Right cardiac atrium (tissue), 5 donors: ENCODE results near the gene FBXO44. TPM values are rescaled to one million over a fixed set of nuclear protein-coding genes. Genes with fewer than 3 reads are reported as not detected.

ENCODE experiments used
- ATAC-seq, 2 donors: fragments of 200-7000 bp; cut with Tn5 transposase; one replicate each; pipeline versions ENCODE4 v1.8.0 to v1.9.1; 2020; ENCODE audit warnings: moderate library complexity in 2 of 2, mild to moderate bottlenecking in 1 of 2
- DNase-seq, 3 donors: peaks; one replicate each; pipeline ENCODE4 v3.0.0-alpha.2; 2020
- H3K27ac ChIP-seq: one replicate; pipeline ENCODE4 v1.5.1; 2013; ENCODE audit warnings: mild to moderate bottlenecking, low read length, control low read depth, moderate library complexity
- H3K27me3 ChIP-seq: one replicate; pipeline ENCODE4 v1.6.1; 2013; ENCODE audit not compliant: control insufficient read depth, insufficient read depth
- H3K4me1 ChIP-seq: one replicate; pipeline ENCODE4 v1.6.1; 2013; ENCODE audit warnings: low read length; ENCODE audit not compliant: control insufficient read depth, insufficient read depth
- H3K4me3 ChIP-seq: one replicate; pipeline ENCODE4 v1.5.1; 2013; ENCODE audit warnings: low read length, control low read depth
- H3K9me3 ChIP-seq: one replicate; pipeline ENCODE4 v1.6.1; 2013; ENCODE audit warnings: low read length; ENCODE audit not compliant: control insufficient read depth
- WGBS: extraction: QIAGEN DNeasy Blood & Tissue Kit; methylation state at CpG from one replicate; pipeline ENCODE4 v1.1.7; 2013; 5-methylcytosine and 5-hydroxymethylcytosine counted together
- intact Hi-C, 4 donors: fragments of 100-400 bp; cut with DNase I; formaldehyde crosslinking; loops; one replicate each; pipeline versions ENCODE4 v1.11.0 to v1.14.0; 2022 to 2023
- polyA plus RNA-seq: library from polyadenylated mRNA; stranded (reverse); fragments of 200-250 nt; gene quantifications from one replicate; pipeline ENCODE4 v1.2.3, GENCODE V29; 2013
- total RNA-seq, 4 donors: library from RNA; stranded (reverse); fragmentation: NEBNext Ultra II Directional; extraction: Animal tissue kit (Norgen Biotek cat#: 25700); gene quantifications; one replicate each; pipeline ENCODE4 v1.2.1, GENCODE V29; 2021
- donor health status: healthy with polysubstance abuse.
- donor health status: DM: no; HTN: yes; CAD: no.
- donor health status: DM: no; HTN: no; CAD: no.
- donor health status: DM: no; HTN: yes; CAD: no; lungs with severe emphysema.
- donor health status: DM: yes; HTN: yes; CAD: no.

FBXO44 gene
- total and polyA plus RNA-seq, 5 donors: 18.5 to 30.1 (median 25.1) TPM

GRCh38 chr1:11617741-11618140 lies 36.9 kb upstream of the FBXO44 start:
- no peak for ATAC-seq
- intact Hi-C loops: no loop called here
- Histone ChIP-seq H3K27me3 (no peaks in the 10 kb centered on the region), H3K4me3 (no peak overlapping the region), H3K4me1 (no peaks in the 10 kb centered on the region), H3K27ac (no peak overlapping the region), H3K9me3 (no peaks in the 10 kb centered on the region)
- no peak for DNase-seq
- 89% methylated on average over 2 of the region's 2 CpGs for WGBS

GRCh38 chr1:11620405-11620804 lies 34.3 kb upstream of the FBXO44 start:
- H3K4me1 ChIP-seq: no peaks in the 10 kb centered on the region
- no peaks in the 10 kb centered on the region for H3K9me3 ChIP-seq
- ATAC-seq (no peak), DNase-seq (no peak)
- WGBS: 42% methylated on average over 12 of the region's 12 CpGs
- intact Hi-C loops: no loop called here
- no peak overlapping the region for H3K4me3 ChIP-seq
- H3K27me3 ChIP-seq: no peaks in the 10 kb centered on the region
- no peak overlapping the region for H3K27ac ChIP-seq

- intact Hi-C loops: no loop called here
- 84% methylated on average over 5 of the region's 5 CpGs for WGBS
- Histone ChIP-seq H3K9me3 (no peaks in the 10 kb centered on the region), H3K27me3 (no peaks in the 10 kb centered on the region), H3K4me1 (no peaks in the 10 kb centered on the region), H3K4me3 (no peak overlapping the region), H3K27ac (no peak overlapping the region)
- ATAC-seq (no peak), DNase-seq (no peak)
Observed at GRCh38 chr1:11620924-11621323, 33.8 kb upstream of the FBXO44 start.

- 50% methylated on average over 3 of the region's 3 CpGs for WGBS
- H3K27me3 ChIP-seq: no peaks in the 10 kb centered on the region
- no peak overlapping the region for H3K27ac ChIP-seq
- no peak overlapping the region for H3K4me3 ChIP-seq
- ATAC-seq (no peak), DNase-seq (no peak)
- H3K9me3 ChIP-seq: no peaks in the 10 kb centered on the region
- intact Hi-C loops: no loop called here
- H3K4me1 ChIP-seq: no peaks in the 10 kb centered on the region
Observed at GRCh38 chr1:11622398-11622797, 32.3 kb upstream of the FBXO44 start.

- H3K4me3 ChIP-seq: no peak overlapping the region
- DNase-seq (no peak), ATAC-seq (no peak)
- H3K27ac ChIP-seq: no peak overlapping the region
- WGBS: 80% methylated on average over 8 of the region's 8 CpGs
- no peaks in the 10 kb centered on the region for H3K4me1 ChIP-seq
- H3K9me3 ChIP-seq: no peaks in the 10 kb centered on the region
- intact Hi-C loops: no loop called here
- no peaks in the 10 kb centered on the region for H3K27me3 ChIP-seq
Observed at GRCh38 chr1:11623702-11624101, 31.0 kb upstream of the FBXO44 start.

GRCh38 chr1:11626551-11626950 lies 28.1 kb upstream of the FBXO44 start:
- H3K4me3 ChIP-seq: no peak overlapping the region
- H3K27me3 ChIP-seq: no peaks in the 10 kb centered on the region
- no peak for ATAC-seq
- 61% methylated on average over 3 of the region's 3 CpGs for WGBS
- no peak for DNase-seq
- H3K4me1 ChIP-seq: no peaks in the 10 kb centered on the region
- no peak overlapping the region for H3K27ac ChIP-seq
- no peaks in the 10 kb centered on the region for H3K9me3 ChIP-seq
- intact Hi-C loops: no loop called here

GRCh38 chr1:11628767-11629166 lies 25.9 kb upstream of the FBXO44 start:
- DNase-seq (no peak), ATAC-seq (no peak)
- Histone ChIP-seq H3K4me3 (no peak overlapping the region), H3K9me3 (no peaks in the 10 kb centered on the region), H3K4me1 (no peaks in the 10 kb centered on the region), H3K27ac (no peak overlapping the region), H3K27me3 (no peaks in the 10 kb centered on the region)
- intact Hi-C loops: no loop called here
- WGBS: 91% methylated on average over 7 of the region's 7 CpGs

GRCh38 chr1:11629184-11630016 lies 25.3 kb upstream of the FBXO44 start:
- Histone ChIP-seq H3K9me3 (no peaks in the 10 kb centered on the region), H3K4me1 (no peaks in the 10 kb centered on the region), H3K27ac (no peak overlapping the region), H3K4me3 (no peak overlapping the region), H3K27me3 (no peaks in the 10 kb centered on the region)
- ATAC-seq (no peak), DNase-seq (no peak)
- intact Hi-C loops: loop anchor here in 2 of 4 donors (10.0 kb wide), 2 partner anchors 145 to 155 kb away; partner anchors contain the start of gene DISP3 (in 1 of the 2)
- 57% methylated on average over 15 of the region's 15 CpGs for WGBS

- Histone ChIP-seq H3K9me3 (no peaks in the 10 kb centered on the region), H3K4me3 (no peak overlapping the region), H3K4me1 (no peaks in the 10 kb centered on the region), H3K27ac (no peak overlapping the region), H3K27me3 (no peaks in the 10 kb centered on the region)
- intact Hi-C loops: loop anchor here in 2 of 4 donors (10.0 kb wide), 2 partner anchors 150 to 160 kb away; partner anchors contain the start of gene DISP3 (in 1 of the 2)
- 75% methylated on average over 11 of the region's 11 CpGs for WGBS
- no peak for ATAC-seq
- no peak for DNase-seq
Observed at GRCh38 chr1:11634365-11635192, 20.1 kb upstream of the FBXO44 start.

GRCh38 chr1:11638121-11638520 lies 16.6 kb upstream of the FBXO44 start:
- 54% methylated on average over 5 of the region's 5 CpGs for WGBS
- Histone ChIP-seq H3K4me1 (no peaks in the 10 kb centered on the region), H3K4me3 (no peak overlapping the region), H3K27me3 (no peaks in the 10 kb centered on the region), H3K27ac (no peak overlapping the region), H3K9me3 (no peaks in the 10 kb centered on the region)
- ATAC-seq (no peak), DNase-seq (no peak)
- intact Hi-C loops: loop anchor here in 2 of 4 donors (10.0 kb wide), 2 partner anchors 153 to 163 kb away; partner anchors contain the start of gene DISP3 (in 1 of the 2)

- no peak for DNase-seq
- H3K27ac ChIP-seq: no peak overlapping the region
- no peak for ATAC-seq
- no peak overlapping the region for H3K4me3 ChIP-seq
- intact Hi-C loops: loop anchor here in 2 of 4 donors (10.0 kb wide), 2 partner anchors 155 to 165 kb away; partner anchors contain the start of gene DISP3 (in 1 of the 2)
- 73% methylated on average over 4 of the region's 4 CpGs for WGBS
- H3K4me1 ChIP-seq: no peaks in the 10 kb centered on the region
- H3K9me3 ChIP-seq: no peaks in the 10 kb centered on the region
- no peaks in the 10 kb centered on the region for H3K27me3 ChIP-seq
Observed at GRCh38 chr1:11639372-11639771, 15.3 kb upstream of the FBXO44 start.
